Stimulated activated CD8-positive, alpha-beta memory T cell treated with anti-CD3 and anti-CD28 coated beads, Interleukin-12 subunit alpha, Interleukin-12 subunit beta, amount 100 ng/mL, for 1 hour (primary cell): Measurements from ENCODE around the gene PTPRN2.

ENCODE experiments used
- DNase-seq: peaks from one replicate; pipeline ENCODE4 v3.0.0-alpha.2; 2020; ENCODE audit warnings: low read depth

Gene PTPRN2

DNA sequence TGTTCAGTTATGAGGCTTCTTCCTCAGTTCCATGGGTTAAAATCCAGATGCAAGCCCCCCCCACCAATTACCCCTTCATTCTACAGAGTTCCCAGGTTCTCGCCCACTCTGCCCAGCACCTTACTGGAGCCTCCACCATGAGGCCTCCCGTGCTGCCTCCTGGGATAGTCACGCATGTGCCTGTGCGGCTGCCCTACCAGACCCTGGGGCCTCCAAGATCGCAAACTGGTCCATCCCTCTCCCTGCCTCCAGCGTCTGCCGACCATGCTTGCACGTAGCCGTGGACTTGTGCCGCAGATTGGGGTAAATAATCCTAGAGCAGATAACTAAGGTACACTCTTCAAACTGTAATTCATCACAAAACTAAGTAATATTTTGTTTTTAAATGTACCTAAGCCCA, 611.2 kb downstream of the PTPRN2 start:
- DNase-seq, result no peak

DNA sequence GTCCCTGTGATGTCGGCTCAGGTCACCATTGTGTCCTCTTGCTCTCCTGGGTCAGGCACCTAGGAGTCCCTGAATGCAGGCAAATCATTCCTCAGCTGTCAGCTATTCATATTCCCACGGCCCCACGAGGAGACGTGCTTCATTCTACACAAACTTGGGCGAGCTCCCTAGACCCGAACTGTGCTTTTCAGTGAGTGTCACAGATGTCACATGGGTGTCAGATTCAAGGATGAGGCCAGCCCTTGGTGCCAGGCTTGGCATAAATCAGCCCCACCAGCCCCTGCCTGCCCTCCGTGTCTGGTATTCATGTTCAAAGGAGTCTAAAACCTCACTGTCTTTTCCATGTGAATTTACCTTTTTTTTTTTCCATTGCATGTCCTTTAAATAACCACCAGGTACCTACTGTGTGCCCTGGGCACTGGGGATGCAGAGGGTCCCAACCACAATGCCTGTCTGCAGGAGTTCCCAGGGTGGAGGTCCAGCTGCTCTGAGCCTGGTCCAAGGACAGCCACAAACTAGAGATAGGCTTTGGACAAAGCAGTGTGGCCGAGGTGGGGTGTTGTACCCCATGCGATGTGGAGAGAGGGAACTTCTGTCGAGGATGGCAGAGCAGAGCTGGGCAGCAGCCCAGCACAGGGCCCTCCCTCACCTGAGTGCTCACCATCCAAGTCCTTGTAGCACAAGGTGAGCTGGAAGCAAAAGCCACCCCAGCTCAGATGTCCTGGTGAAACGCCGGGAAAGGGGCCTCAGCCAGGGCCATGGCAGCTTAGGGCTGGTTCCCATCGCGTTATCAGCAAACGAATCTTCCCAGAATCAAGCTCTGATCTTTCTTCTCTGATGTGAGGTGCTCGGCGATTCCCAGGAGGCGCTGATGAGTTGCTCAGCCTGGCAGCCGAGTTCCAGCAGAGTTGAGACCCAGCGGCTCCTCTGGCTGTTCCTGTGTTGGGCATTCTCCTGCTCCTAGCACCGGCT, 611.9 kb downstream of the PTPRN2 start:
- no peak for DNase-seq

DNA sequence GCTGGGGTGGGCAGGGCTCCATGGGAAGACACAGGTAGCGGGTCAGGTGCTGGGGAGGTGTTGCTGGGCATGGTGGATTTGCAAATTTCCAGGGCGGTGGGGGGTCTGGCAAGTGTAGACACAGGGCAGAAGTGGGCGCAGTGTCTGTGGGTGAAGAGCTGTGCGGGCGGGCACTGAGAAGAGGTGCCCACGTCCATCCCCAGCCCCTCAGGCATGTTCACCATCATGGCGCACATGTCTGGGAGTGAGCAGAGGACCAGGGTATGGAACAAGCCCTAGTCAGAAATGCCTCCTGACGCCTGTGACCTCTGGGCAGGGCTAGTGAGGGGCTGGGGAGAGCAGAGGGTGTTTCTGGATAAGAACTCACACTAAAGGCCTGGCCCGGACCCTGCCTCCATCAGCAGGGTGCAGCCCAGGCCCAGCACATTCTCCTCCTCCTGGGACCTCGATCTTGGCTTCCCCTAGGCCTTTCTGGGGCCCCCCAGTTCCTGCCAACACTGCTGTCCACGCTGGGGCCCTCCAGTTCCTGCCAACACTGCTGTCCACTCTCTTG, 612.9 kb downstream of the PTPRN2 start:
- DNase-seq, result no peak

DNA sequence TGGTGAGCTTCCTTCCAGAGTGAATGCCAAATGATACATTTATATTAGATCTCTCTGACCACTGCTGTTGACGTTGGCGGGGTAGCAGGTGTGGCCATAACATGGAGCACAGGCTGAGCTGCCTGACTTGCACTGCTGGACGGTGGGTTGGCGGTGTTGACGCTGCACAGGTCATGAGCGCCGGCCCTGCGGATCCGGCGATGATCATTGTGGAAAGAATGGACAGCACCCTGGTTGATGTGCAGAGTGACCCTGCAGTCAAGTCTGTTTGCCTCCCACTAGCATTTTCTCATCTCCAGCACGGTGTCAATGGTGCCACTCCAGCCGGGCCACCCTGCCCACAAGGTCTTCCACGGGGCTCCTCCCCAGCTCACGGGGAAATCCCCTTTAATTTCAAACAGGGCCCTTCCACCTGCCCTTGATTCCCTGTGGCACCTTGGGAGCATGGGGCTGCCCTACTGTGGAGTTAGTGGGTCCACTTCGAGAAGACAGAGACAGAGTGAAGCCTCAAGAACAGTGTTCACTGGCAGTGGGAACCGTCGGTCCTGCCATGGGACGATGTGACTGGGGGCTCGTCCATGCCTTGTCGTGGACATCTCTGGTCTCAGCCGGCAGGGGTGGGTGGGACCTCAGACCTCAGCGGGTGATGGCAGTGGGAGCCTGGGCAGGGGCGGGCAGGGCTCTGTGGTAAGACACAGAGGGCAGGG, 613.5 kb downstream of the PTPRN2 start:
- DNase-seq, result no peak

DNA sequence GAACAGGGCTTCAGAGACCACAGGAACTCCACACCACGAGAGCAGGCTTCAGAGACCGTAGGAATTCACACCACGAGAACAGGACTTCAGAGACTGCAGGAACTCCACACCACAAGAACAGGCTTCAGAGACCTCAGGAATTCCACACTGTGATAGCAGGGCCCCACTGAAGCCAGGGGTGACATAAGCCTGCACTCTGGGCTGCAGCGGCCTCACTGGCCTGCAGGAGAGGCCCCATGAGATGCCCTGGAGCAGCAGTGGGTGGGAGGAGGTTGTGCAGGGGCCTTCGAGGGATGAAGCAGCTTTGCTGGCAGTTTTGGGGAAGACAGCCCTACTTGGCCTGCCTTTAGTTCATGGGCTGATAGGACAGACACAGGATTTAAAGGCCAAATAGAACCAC, 614.7 kb downstream of the PTPRN2 start:
- DNase-seq, result no peak

DNA sequence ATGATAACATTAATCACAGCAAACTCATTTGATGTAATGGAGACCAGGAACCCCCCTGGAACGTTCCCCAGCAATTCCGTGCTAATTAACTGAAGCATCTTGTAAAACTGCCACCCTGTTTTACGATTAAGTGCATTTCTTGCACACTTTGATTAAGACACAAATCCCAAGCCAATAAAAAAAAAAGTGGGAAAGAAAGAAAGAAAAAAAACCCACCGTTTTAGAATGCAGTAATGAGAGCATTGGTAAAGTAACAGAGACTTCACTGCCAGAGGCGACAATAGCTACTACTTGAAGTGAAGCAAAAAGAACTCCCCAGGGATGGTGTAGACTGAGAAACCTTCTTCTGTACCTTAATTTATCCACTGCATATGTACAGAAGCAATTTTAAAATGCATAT, 616.1 kb downstream of the PTPRN2 start:
- no peak for DNase-seq

DNA sequence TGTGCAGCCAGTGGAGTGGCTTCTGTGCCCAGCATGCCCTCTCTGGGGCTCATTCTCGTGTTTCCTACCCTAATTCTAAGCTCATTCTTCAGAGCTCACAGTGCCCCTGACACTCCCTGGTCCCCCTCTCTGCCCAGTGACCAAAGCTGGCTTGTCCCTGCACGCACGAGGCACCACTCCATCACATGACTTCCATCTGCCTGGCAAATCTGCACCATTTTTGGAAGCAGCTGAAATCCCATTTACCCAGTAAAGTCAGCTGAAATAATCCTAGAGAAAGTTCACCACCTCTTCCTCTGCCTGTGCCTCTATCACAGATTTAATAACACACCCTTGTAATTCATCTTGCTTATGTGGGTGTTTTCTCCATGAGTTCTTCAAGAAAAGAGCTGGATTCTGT, 616.9 kb downstream of the PTPRN2 start:
- no peak for DNase-seq

DNA sequence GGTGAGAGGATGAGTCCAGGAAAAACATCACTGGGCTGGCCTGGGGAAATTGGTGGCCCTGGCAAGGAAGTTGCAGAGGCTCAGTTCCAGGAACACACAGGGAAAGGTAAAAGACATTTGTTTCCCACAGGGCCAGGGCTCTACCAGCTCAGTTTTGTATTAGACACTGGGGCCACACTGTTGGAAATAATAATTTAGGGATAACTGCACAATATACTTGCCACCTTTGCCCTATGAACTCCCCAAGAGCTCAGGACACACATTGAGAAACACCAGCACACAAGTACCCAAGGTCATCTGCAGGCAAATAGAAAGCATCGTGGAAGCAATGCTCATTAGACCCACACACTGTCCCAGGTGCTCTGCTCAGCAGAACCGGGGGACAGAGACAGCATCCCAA, 617.6 kb downstream of the PTPRN2 start:
- DNase-seq, result no peak

DNA sequence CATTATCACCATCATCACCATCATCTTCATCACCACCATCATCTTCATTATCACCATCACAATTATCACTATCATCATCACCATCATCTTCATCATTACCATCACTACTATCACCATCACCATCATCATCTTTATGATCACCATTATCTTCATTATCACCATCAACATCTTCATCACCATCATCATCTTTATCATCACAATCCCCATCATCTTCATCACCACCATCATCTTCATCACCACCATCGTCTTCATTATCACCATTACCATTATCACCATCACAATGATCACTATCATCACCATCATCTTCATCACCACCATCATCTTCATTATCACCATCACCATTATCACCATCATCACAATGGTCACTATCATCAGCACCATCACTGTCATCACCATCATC, 621.1 kb downstream of the PTPRN2 start:
- DNase-seq, result no peak

DNA sequence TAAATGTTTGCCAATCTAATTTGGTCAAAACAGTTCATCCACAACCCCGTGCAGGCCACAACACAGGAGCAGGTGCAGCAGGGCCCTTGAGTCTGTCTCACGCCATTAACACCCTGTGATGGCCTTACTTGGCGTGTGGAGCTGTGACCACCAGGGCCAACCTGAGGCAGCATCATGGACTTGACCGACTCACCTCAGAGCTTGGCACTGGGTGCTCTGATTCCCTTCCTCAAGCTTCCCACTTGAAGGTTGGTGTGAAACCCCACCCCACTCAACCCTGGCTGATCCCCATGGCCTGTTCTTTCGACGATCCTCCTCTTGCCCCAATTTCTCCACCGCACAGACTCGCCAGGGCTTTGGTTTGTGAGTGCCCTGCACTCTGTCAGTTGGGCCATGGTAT, 623.1 kb downstream of the PTPRN2 start:
- DNase-seq, result no peak

DNA sequence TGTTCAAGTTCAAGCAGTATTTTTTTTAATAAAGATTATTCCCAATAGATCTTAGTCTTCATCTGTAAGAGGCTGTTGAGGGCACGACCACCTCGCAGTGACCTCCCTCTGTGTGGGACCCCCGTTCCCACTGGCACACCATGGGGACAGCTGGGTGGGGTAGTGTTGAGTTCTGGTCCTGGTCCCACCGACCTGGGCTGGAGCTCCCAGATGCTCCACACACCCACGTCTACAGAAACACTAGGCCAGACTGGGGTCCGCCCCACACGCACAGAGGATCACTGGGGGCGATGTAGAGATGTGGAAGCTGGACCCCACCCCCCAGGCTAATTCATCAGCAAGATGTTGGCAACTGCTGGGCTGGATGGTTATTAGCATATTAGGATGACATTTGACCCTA, 623.6 kb downstream of the PTPRN2 start:
- DNase-seq, result no peak

DNA sequence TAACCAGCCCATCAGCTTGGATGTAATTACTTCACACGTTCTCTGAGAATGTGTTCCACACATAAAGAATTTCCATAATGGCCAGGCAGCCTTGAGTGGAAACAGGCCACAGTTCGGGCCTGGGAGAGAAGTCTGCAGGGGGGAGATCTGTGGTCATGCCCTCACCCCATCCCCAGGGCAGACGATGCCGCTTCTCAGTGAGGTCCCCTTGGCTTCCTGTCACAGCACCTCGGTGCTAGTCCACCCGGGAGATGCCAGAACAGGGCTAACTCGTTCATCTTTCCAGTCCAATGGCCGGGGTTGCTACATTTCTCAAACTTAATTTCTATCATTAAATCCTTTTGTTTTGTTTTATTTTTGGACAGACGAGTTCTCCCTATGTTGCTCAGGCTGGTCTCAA, 624.1 kb downstream of the PTPRN2 start:
- no peak for DNase-seq

DNA sequence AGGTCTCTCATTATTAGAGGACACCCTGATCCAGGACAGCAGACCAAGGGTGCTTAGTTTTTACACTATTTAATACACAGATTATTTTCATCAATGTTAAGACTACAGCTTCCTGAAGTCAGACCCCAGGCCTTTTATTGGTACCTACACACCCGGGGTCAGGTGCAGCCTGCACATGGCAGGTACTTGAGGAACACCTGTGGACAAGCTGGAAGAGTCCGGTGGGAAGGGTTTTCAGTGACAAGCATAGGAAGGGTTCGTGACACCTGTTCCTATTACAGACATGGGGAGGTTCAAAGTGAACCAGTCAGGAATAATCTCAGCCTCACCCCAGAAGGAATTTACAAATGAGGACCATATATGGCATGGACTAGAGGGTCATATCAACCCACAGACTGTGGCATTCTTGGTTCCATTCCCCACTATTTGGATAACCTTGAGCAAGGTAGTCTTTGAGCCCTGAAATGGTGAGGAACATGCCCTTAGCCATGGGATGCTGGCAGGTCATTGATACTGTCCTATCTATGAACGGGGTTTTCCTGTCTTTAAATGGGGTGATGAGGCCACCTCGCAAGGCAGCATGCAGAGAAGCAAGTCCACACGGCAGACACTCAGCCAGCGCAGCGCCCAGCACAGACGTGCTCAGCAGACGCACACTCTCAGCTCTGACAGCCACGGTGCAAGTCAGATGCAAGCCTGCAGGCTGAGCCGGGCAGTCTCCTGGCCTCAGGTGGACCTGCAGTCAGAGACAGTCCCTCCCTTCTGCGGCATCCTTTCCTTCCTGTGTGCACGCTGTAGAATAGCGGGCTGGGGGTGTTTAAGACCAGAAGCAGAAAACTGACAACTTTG, 624.9 kb downstream of the PTPRN2 start:
- DNase-seq, result no peak

DNA sequence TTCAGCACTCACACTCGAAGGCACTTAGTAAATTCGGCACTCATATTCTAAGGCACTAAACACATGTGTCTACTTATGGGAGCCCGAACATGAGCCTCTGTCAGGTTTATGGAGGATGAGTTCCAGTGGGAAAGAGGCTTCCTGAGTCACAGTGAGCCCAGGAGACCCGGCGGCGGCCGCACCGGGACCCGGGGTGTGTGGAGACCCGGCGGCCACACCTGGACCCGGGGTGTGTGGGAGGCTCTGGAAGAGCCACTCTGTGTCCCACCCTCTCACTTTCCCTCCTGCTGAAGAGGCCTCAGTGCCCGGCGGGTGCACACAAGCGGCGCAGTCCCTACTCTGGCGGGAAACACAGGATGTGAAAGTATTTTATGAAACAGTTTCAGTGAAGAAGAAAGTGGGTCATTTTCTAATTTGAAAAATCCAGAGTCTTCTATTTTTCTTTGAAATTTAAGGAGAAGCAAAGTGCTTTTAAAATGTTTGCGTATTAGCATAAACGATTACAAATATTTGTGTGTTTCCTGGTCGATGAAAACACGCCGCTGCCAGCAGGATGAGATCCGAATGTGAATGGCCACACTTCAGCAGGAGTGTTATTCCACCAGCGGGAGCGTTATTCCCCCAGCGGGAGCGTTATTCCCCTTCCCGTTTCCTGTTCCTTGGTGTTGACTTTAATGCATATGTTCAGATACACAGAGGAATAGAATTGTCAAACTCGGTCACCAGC, 625.7 kb downstream of the PTPRN2 start:
- DNase-seq, result no peak

DNA sequence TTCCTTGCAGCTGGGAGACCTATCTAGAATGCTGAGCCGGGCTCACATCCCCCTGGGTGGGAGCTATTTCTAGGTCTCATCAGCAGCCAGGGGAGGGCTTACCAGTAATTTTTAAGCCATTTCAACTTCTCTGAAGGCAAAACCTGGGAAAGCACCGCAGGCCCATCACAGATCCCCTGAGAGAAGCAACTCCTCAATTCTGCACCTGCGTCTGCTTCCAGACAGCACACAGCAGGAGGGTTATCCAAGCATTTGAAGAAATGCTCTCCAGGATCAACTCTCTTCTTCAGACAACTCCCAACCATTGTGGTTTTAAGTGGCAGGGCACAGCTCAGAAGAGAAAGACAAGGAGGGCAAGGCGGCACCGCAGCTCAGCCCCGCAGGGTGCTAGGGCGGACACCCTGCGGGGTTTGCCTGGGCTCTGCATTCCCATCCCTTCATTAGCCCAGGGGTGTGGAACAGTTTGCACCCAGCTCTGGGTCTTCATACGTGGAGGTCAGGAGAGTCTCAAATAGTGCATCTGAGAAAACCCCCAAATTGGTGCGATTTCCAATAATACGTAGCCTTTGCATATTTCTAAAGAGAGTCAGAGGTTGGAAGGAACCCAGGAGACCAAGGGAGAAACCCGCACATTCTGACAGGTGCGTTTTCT, 632.1 kb downstream of the PTPRN2 start:
- DNase-seq, result no peak

DNA sequence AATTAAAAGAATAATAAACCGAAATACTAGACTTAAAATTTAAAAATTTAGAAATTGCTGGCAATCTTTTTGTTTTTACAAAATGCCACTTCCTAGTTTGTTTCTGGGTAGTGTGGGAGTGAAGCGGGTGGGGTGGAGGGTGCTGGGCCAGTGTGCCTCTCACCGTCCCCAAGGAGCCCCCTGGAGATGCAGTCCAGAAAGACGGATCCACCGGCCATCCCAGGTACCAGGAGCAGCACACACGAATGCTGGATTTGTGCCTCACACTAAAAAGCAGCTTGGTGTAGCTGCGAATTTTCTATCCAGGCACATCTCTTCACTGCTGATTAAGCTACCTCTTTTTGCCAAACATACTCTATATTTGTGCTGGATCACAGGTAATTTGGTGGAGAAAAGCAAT, 632.7 kb downstream of the PTPRN2 start:
- DNase-seq, result no peak

DNA sequence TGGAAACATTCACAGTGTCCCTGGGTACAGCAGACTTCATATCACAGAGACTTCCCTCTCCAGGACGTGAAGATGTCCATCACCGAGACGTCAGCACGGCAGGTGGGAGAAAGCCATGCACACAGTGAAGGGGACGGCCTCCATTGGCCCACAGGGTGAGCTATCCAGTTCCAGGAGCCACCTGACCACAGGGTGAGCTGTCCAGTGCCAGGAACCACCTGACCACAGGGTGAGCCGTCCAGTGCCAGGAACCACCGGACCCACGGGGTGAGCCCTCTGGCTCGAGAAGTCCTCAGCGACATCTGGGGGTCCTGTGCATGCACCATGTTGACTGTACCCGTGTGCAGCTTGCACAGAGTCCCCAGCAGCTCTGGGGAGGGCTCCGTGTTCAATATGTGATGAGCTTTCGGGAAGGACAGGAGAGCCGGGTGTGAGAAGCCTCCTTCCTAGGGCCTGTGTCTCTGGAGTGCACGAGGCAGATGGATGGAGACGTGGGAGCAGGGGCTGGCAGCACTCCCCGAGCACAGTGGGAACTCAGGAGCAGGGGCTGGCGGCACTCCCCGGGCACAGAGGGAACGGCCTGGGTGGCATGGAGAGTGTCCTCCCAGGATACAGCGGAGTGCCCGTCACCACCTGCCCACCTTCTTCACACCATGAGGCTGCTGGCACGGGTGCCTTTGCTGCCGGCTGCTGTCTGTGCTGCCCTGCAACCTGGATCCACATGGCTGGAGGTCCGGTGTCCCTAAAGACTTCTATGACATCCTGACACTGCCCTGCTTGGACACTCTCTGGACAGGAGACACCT, 634.6 kb downstream of the PTPRN2 start:
- no peak for DNase-seq

DNA sequence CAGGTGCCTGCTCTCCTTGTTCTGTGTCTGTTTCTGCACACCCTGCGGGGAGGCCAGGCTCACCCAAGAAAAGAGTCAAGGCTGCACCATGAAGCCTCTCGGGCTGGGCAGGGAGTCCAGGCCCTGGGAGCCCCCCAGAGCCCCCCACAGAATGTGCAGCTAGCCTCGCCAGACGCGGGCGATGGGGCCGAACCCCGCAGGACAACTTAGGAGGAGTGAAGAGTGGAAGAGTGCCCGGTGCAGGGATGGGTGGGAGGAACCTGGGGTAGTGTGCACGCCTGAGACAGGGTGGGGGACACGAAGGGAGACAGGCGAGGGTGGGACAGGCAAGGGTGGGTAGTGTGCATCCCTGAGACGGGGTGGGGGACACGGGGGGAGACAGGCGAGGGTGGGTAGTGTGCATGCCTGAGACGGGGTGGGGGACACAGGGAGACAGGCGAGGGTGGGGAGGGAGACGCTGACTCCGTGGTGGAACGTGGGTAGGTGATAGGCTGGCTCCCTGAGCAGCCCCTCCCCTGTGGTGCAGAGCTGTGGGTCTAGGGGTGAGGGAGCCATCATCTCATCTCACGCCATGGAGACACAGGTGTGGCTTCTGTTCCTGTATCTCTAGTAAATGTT, 635.5 kb downstream of the PTPRN2 start:
- DNase-seq, result no peak

DNA sequence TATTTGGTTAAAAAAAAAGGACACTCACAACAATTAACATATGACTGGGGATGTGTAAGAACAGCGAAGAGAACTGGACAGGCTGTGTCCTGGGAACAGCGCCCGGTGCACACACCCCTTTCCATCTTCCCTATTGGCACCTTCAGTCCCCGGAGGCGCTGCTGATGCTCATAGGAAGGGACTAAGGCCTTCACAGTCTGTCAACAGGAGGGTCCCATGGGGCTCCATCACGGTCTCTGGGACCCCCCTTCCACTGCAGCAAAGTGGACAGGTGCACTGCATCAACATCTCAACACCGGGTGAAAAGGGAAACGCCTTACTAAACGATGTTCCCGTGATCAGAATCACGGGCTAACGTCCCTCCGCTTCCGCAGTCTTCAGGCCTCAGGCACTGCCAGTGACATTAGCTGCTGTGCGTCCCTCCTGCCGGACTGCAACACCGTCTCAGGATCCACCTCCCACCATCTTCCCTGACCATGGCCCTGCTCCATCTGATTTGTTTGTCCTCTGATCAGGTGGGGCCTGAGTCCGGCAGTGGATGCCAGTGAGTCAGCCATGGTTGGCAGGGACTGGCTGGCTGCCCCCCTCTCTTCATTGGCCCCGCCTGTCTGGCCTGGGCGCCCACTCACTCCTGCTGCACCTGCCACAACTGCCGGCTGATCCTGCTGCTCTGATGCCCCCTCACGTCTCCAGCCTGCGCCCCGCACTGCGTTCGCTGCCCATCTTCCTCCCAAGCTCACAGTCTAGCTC, 636.1 kb downstream of the PTPRN2 start:
- no peak for DNase-seq
